GF-D8 (cell line): ENCODE data around the gene MAGI2.
"Not testable (repeated sequence)": the region's sequence is repeated elsewhere in the genome, so short reads cannot be mapped to it uniquely, and the experiment has no call there.

Experiments used
- DNase-seq: peaks from one replicate; lab custom pipeline; 2025; lab: John Stamatoyannopoulos, UW

The MAGI2 gene

GRCh38 chr7:79046061-79046460, 407.4 kb downstream of the MAGI2 start:
- no peak for DNase-seq

GRCh38 chr7:79037001-79037400, 416.5 kb downstream of the MAGI2 start:
- DNase-seq = no peak

GRCh38 chr7:79036356-79036755, 417.1 kb downstream of the MAGI2 start:
- no peak for DNase-seq

GRCh38 chr7:79035858-79036257, 417.6 kb downstream of the MAGI2 start:
- DNase-seq = no peak

DNA sequence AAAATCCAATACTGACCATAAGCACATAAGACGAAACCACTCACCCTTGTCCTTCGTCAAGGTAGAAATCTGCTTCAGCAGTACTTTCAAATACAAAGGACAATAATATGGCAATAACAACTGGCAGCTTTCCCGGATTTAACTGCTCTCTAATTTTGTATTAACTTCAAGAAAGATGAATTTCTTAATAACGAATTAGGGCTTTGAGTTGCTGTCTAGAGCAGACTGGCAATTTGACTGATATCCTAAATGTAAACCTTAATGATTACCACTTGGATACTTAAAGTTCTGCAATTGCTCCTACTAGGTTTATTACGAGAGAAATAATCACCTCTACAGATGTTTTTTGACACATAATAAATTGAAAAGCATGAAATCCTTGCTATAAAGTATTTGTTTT, 418.7 kb downstream of the MAGI2 start:
- no peak for DNase-seq

GRCh38 chr7:79019711-79020110, 433.8 kb downstream of the MAGI2 start:
- not testable (repeated sequence) for DNase-seq

DNA sequence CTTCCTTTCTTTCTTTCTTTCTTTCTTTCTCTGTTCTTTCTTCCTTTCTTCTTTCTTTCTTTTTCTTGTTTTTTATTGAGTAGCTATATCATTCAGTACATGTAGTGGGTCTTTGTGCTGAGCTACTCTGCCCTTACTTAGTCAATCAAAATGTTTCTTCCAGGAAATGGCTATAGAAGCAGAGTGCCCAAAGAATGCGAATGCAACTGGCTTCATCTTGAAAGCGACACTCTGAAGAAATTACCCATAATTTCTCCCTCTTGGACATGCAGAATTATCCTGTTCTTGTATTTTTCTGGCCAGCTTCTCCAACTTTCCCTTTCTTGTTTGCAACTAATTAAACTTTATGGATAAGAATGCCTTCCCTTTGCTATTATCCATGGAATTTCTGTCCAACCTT, 441.5 kb downstream of the MAGI2 start:
- DNase-seq = no peak

DNA sequence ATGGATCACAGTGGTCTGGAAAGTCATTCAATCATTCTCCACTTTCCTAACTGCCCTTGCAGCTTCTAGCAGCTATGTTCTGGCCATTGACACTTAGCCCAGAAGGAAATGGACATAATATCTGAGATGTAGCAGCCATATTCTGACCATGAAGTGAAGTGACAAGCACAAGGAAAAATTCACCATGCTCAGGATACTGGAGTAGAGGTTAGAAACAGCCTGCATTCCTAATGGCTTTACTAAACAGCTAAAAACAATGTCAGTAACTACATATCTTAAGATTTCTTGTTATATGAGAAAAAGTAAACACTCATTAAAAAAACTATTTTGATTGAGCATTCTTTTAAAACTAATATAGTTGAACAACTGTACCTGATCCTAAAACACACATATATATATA, 443.8 kb downstream of the MAGI2 start:
- DNase-seq = no peak

- no peak for DNase-seq
These were observed 444.7 kb downstream of the MAGI2 start for GRCh38 chr7:79008786-79009185.

DNA sequence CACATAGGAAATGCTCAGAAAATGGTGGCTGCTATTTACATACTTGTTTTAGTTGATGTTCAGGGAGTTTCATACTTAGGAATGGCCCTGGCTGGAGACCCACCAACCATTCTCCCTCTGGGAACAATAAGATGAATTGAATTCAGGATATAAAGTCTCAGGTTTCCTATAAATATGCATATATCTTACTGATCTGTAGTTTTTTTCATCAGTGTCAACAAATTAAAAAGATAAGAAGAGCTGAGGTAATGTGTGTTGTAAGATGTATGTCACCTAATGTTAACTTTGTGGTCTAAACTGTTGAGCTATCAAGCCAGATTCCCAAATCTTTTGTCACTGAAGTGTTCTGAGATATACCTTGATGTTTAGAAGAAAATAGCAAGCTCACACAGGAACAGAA, 457.5 kb downstream of the MAGI2 start:
- DNase-seq = no peak

DNA sequence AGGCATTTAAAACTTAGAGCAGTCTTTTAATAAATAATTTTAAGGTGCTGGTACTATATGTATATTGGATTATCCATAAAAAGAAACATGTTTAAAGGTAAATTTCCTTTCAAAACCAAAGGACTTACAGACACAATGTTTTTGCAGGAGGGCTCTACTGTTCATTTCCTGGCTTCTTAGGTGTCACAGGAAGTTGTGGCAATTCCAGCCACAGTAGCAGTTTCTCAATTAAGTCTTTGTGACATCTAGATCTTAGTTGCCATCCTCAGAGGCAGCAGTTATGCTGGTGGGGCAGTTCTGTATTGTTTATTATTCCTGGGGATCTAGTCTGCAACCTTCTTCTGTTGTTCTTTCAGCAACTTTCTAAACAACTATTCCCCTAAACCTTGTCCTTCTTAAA, 460.1 kb downstream of the MAGI2 start:
- peak; percentile 27 for DNase-seq

- DNase-seq = no peak
These were observed 468.0 kb downstream of the MAGI2 start for GRCh38 chr7:78985509-78985908.

GRCh38 chr7:78983483-78983882, 470.0 kb downstream of the MAGI2 start:
- no peak for DNase-seq

- no peak for DNase-seq
These were observed 483.0 kb downstream of the MAGI2 start for GRCh38 chr7:78970440-78970916.

DNA sequence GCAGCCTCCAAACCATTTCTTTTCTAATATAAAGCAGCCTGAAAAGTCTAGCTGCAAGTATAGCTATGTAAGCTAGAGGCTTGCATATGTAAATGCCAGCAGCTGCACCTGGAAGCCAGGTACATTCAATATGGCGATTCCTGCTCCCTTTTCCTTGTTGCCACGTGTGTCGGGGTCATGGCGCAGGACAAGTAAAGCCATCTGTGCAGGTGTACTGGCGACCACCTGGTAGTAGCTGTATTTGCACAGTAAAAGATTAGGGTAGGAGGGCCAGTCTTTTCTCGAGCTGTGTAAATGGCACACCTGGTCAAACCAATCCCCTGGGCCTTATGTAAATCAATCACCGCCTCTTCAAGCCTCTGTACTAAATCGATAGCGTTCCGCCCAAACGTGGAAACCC, 484.5 kb downstream of the MAGI2 start:
- no peak for DNase-seq

GRCh38 chr7:78967561-78967960, 485.9 kb downstream of the MAGI2 start:
- not testable (repeated sequence) for DNase-seq

DNA sequence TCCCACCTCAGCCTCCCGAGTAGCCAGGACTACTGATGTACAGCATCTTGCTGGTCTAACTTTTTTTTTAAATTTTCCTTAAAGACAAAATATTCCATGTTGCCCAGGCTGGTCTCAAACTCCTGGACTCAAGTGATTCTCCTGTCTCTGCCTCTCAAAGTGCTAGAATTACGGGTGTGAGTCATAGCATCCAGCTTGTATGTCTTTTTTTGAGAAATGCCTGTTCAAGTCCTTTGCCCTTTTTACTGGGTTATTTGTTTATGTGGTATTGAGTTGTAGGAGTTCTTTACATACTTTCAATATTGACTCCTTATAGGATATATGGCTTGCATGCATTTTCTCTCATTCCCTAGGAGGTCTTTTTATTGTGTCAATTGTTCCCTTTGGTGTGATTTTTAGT, 486.4 kb downstream of the MAGI2 start:
- no peak for DNase-seq

- no peak for DNase-seq
These were observed 494.0 kb downstream of the MAGI2 start for GRCh38 chr7:78959477-78959876.

- DNase-seq = no peak
These were observed 498.1 kb downstream of the MAGI2 start for GRCh38 chr7:78955329-78955728.

DNA sequence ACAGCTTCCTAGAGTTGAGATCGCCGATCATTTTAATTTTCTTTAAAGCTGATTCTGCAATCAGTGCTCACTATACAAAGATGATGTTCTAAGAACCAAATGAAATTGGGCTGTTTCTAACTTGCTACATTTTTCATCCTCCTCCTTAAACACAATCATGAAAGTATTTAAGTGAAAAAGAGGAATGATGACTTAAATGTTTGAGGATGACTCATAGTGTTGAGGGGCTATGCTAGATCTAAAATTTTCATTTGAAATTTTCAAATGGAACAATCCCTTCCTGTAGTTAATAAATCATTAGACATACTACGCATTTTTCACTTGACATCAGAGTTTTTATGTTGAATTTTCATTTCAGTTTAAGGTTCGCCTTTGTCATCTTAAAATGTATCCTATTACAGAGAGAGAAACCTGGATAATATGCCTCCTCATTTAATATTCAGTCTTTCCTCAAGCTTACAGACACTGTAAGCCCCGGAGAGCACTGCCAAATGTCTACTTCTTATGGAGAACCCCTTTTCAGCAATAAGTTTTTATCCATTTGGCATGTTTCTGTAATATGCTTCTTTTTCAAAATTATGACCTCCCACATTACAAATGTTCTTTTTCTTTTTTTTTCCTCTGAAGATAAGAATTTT, 499.6 kb downstream of the MAGI2 start:
- DNase-seq = no peak

DNA sequence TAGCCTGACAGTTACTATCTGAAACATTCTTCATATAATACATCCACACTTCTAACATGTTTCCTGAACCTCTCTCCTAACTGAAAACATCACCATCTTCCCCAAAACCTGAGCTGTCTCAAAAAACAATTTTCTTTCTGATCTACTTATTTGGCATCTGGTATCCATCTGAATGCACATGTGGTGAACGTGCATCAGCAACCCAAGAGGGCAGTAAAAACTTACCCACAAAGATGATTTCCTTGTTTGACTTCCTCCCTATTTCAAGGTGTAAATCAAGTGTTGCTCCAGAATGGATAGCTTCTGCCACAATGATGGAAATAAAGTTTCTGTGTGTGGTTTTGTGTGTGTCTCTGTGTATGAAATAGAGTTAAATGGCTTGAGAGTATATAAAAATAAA, 500.4 kb downstream of the MAGI2 start:
- DNase-seq = no peak

DNA sequence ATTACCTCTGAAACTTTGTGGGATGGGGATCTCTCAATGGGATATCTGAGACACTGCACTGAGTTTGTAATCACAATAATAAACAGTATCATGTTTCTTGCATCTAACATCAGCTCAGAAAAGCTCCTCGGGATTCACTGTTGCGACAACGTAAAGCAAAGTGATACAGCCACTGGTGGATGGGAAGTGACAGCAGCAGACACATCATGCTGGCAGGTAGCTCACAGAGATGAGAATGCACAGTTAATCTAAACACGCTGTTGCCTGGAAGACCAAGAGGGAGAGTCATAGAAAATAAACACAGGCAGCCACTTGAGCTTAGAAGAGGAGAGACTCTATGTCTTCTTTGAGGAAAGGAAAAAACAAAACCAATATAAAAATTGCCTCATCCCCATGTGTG, 513.8 kb downstream of the MAGI2 start:
- DNase-seq = no peak

- no peak for DNase-seq
These were observed 528.9 kb downstream of the MAGI2 start for GRCh38 chr7:78924581-78924980.

GRCh38 chr7:78912781-78913180, 540.7 kb downstream of the MAGI2 start:
- DNase-seq = no peak

GRCh38 chr7:78906735-78907134, 546.7 kb downstream of the MAGI2 start:
- no peak for DNase-seq
